ENCODE measurements around the gene SPAG6. TPM values are rescaled to one million over a fixed set of nuclear protein-coding genes. Genes with fewer than 3 reads are reported as not detected.
A peak's percentile ranks its signal among the peaks of the same experiment; 100 is the strongest.

The SPAG6 gene
- total and polyA plus RNA-seq, 9 of the 15 experiments (the other 6 are each of a cell fraction or from before 2014, with no cell fraction given) = 3.5 to 23.1 (median 11.8) TPM

DNA sequence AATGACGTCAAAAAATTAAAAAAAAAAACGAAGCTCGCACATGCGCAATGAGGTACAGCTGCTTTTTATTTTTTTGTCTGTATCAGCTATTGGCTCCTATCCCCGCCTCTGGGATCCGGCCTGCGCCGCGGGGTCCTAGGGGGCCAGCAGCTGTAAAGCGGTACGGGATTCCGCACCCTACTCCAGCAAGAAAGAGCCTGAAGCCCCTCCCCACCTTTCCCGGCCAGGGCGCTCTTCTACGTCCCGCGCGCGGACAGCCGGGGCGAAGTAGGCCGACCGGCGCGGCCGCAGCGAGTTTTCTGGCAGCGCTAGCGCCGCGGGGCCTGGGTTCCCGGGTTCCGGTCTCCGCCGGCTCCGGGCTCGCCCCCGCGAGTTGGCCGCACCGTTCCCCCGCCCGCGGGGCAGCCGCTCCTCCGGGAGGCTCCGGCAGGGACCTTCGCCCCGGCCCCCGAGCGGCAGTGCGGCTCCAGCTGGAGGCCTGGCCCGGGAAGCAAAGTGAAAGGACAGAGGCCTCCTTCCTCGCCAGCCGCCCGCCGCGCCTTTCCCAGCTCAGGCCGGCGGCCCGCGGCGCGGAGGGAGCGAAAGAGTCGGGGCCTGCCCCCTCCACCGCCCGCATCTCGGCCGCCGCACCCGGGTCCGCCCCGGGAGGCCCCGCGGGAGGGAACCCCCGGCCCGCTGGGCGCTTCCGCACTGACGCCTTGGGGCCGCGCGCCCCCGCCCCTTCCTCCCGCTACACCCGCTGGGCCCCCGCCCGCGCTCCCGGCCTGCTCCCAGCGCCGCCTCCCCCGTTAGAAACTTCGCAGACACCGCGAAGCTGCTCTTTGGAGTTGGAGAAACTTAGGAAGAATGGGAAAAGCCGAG lies 4.7 kb upstream of the SPAG6 start (continued):
- no peak for TF ChIP-seq E2F4 (CRISPR knock-in tag; IDR thresholded peaks at IDR 0.05; ENCODE audit: low read depth)
- peak; percentile 76 for TF ChIP-seq CREB1 (IDR thresholded peaks at IDR 0.05)
- no peak; the same call in 1 of the 2 replicates for TF ChIP-seq CREB1 (CRISPR knock-in tag; IDR thresholded peaks at IDR 0.05)
- no peak for TF ChIP-seq TEAD1 (CRISPR knock-in tag; IDR thresholded peaks at IDR 0.05)
- TF ChIP-seq CHD7 (IDR thresholded peaks at IDR 0.05; ENCODE audit: low read depth, low read length) = no peak
- TF ChIP-seq NFYB (IDR thresholded peaks at IDR 0.05; ENCODE audit: extremely low read depth, insufficient read length) = no peak
- no peak; the same call in 1 of the 2 replicates for TF ChIP-seq POLR2AphosphoS2 (IDR thresholded peaks at IDR 0.05; ENCODE audit: low read length)
- no peak for TF ChIP-seq HMGN3 (IDR thresholded peaks at IDR 0.05; ENCODE audit: borderline replicate concordance, extremely low read depth, insufficient read length, low read depth, low read length)
- no peak for TF ChIP-seq TEAD4 (IDR thresholded peaks at IDR 0.05; ENCODE audit: low read length)
- no peak for TF ChIP-seq TEAD4 (CRISPR knock-in tag; IDR thresholded peaks at IDR 0.05; ENCODE audit: borderline replicate concordance)
- TF ChIP-seq HIVEP1 (CRISPR knock-in tag; IDR thresholded peaks at IDR 0.05) = no peak
- 0 out of 2 replicates have a peak, but pooled peaks have one; percentile 38 for TF ChIP-seq FOXP1 (CRISPR knock-in tag; IDR thresholded peaks at IDR 0.05)
- no peak for TF ChIP-seq ETV5 (CRISPR knock-in tag; IDR thresholded peaks at IDR 0.05; ENCODE audit: low read depth)
- TF ChIP-seq FOSL1 (tag; conservative IDR thresholded peaks at IDR 0.05) = peak; percentile 30; the same call in 1 of the 2 replicates
- peak; percentile 87 for TF ChIP-seq ZBTB17 (CRISPR knock-in tag; IDR thresholded peaks at IDR 0.05)
- no peak for TF ChIP-seq POLR3G (IDR thresholded peaks at IDR 0.05; ENCODE audit: extremely low read depth, insufficient read length, insufficient replicate concordance)
